T-helper 1 cell (primary cell): Measurements from ENCODE around the gene DSCAM.

Experiments
- DNase-seq, 5 donors: peaks; one replicate each; pipeline ENCODE4 v3.0.0-alpha.2; 2012 to 2020

Gene DSCAM

DNA sequence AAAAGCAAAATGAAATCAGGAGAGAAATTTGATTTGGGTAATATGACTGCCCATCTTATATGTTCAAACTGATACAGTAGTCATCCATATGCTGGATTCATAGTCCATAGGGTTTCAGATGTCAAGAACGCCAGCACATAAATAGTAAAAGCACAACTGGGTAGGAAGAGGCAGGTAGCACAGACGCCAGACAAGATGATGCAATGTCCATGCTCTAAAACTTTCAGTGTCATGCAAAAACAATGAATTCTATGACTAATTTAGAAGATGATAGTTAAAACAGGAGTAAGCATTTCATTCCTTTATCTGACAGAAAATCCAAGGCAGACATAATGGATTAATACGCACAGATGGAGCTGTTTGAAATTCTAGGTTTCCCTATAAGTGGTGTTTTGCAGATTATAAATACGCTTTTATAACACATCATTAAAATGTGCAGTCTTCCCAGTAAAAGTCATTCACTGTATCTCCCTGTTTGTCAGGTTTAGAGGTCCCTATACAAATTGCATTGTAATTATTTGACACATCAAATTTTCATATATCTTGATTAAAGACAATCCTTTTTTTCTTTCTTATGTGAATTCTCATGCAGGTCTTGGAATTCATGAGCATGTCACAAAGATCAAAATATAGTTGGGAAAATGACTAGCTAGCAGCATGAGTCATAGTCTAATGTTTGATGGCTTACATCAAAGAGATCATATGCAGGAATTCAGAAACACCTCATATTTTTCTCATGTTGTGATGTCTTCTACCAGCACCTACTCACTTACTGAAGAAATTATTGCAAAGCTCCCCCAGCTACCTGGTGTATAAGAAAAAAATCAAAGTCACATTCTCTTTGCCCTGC lies 139.9 kb downstream of the DSCAM start:
- no peak for DNase-seq

DNA sequence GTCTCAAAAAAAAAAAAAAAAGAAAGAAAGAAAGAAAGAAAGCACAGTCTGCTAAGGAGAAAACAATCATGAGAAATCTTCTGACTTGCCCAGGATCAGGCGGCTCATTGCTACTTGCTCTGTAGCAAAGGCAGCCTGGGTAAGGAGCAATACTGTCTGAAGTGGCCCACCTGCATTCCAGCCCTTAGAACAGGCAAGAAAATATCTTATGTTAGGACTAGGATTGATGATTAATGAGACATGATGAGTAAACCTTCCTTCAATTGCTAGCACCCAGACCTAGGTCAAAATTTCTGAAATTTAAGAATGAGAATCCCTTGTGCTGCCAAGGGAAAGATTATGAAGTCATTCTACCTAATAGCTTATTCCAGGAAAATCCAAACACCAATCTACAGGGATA lies 140.8 kb downstream of the DSCAM start:
- DNase-seq = no peak

DNA sequence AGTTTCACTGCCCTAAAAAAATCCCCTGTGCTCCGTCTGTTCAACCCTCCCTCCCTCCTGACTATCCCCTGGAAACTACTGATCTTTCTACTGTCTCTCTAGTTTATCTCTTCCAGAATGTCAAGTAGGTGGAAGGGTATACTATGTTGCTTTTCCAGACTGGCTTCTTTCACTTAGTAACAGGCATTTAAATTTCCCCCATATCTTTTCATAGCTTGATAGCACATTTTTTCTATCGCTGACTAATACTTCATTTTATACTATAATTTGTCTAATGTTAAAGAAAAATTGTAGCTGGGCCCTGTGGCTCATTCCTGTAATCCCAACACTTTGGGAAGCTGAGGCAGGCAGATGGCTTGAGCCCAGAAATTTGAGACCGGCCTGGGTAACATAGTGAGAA lies 142.8 kb downstream of the DSCAM start:
- no peak for DNase-seq

DNA sequence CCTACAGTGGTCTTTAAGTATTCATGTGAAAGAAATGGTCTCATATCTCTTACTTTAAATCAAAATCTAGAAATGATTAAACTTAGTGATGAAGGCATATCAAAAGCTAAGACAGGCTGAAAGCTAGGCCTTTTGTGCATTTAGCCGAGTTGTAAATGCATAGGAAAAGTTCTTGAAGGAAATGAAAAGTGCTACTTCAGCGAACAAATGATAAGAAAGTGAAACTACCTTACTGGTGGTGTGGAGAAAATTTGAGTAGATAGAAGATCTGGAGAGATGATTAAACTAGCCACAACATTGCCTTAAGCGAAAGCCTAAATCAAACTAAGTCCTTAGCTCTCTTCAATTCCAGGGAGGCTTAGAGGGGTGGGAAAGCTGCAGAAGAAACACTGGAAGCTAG lies 147.6 kb downstream of the DSCAM start:
- DNase-seq = no peak

DNA sequence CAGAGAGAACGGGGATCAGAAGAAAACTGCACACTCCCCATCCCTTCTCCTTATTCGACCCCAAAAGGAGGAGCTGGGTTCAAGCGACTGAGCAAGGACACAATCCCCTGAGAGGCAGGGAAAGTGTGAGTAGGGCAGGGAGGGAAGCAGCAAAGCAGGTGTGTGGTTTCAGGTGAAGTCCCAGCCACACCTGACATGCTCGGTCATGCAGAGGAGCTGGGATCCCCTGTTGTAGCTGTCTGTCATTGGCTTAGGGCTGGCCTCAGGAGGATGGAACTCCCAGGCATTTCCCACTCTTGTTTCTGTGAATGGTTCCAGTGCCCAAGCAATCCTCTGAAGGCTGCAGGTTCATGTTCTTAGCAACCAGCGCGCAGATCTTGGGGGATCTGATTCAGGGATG lies 150.7 kb downstream of the DSCAM start:
- no peak for DNase-seq

DNA sequence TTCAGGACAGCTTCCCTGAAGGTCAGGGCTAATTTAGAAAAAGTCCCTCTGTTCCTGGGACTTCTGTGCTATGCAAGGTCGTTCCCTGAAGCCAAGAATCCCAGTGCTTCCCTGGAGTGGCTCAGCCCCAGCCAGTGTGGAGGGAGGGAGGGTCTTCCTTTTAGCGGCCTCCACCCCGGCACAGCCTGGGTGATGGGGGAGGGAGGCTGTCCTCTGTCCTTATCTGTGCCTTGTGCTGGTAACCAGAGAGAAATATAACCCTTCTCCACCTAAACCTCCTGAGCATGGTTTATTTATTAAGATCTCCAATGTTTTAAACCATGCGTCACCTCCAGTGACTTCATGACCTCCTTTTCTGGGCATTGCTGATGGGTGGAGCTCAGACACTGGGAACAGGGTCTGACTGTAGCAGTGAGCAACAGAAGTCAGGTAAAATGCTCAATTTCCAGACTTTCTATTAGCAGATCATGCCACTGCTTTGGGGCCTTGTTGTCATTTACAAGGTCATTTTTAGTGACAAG lies 157.1 kb downstream of the DSCAM start:
- no peak for DNase-seq

DNA sequence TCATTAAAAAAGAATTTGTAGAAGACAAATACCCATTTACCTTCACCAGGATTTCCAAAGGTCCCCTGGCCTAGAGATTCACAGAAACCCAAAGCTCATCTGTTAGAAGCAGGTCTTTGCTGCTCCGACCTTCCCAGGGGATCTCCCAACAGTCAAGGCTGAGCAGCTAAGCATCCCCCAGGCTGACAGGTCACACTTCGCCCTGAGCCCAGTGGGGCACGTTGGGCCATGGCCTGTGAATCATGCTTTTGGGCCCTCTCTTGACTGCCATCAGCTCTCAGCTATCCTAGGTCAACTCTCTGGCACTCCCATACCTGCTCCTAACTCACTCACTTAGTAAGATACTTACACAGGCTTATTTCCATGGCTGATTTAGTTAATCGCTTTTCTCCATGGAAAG lies 157.7 kb downstream of the DSCAM start:
- DNase-seq = no peak

DNA sequence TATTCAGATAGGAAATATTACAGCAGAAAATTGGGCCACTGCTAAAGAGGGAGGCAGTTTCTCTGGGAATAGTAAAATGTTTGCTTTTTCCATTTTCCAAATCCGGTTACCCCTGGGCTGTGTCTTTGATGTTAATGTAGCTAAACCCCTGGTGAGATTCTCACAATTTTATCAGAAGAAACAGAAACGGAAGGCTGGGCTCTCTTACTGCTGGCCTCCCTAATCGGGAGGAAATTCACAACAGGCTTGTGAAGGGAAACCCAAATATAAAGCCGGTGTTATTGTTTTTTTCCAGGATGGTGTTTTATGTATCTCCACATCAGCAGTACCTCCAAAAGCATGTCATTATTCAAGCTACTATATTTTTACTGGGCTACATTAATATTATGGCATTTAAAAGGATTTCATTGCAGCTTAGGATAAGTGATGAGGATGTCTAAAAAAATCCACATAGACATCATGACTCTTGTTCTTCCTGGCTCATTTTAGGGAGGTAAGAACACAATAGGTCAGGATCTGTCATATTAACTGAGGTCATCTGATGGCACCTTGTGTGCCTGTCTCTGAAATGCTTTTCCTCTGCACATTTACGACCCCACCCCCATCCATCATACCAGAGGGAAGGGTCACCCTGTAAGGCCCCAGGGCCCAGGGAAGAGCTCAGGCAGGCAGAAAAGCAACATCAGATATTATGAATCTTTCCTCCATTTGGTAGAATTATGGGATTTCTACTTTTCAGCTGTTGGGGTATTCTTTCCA lies 158.7 kb downstream of the DSCAM start:
- no peak for DNase-seq

DNA sequence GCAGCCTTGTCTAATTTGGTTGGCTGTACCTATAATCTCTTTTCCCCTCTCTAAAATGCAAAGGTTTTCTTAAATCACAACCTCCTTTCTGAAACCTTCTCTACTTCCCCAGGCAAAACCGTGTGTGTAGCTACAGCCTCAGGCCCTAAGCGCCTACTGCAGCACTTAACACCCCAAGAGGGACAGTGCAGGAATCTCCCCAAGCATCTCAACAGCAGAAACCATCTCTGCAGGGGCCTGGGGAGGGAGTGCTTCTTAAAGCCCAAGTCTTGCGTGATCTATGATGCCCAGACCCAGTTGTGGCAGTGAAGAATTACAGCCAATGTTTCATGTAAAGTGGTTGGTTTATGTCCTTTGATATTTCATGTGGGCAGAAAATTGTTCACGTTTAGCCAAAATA lies 159.3 kb downstream of the DSCAM start:
- DNase-seq = no peak

DNA sequence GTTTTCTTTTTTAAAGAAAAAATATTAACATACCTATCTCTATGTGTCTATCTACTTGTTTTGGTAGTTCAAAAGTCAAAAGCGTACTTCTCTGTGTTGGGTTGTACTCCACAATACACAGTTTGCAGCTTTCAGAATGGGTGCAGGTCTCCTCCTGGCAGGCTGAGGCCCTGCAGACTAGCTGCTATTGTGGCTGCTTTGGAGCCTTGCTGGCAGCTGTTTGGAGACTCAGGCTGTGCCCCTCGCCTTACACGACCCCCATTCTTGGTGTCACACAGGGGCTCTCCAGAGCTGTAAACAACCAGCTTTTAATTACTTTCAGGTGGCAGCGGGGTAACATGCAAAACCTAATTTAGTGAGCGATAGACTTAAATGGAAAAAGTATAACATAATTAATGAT lies 160.4 kb downstream of the DSCAM start:
- DNase-seq = no peak

DNA sequence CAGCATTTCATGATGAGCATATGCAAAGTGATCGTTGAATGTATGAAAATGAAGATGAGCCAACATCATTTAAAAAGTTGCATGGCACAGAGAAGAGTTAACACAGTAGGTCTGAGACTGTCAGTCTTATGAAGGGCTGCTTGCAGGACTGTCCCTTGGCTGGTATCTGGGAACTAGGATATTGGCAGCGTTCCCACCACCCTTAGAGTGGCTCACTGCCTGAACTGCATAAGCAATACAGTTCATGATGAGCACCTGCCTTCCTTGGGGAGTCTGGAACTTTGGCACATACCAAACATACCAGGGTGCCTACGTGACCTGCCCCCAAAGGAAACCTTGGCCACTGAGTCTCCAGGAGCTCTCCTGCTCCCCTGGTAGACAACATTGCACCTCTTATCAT lies 161.8 kb downstream of the DSCAM start:
- DNase-seq = no peak

DNA sequence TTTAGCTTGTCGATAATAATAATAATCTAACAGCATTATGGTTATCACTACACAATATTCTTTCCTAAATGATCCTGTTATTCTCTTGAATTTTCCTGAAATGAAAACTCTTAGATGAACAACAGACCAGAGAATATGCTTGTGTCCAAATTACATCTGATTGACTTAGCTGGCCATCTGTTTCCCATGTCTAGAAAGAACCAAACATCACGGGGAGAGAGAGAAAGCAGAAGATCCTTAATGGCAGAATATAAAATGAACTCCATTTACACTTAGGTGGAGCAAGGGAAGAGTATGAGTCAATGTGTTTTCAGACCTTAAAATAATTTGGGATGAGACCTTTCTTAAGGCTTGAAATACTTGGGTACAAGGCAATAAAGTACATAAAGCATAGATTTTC lies 162.2 kb downstream of the DSCAM start:
- DNase-seq = no peak

DNA sequence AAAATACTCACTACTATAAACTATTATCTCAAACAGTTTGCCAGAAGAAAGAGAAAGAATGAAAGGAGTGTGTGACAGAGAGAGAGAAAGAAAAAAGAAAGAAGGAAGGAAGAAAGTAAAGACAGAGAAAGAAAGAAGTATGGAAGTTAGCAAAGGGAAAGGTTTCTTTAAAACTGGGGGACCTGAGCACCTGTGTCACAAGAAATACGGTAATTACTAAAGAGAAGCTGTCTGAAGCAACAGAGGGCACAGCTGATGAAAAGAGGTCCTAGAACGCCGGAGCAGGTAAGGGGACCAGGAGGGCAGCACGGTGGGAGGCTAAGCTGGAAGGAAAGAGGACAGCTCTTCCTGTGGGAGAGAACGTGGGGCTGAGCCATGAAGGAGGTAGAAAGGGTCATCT lies 163.6 kb downstream of the DSCAM start:
- DNase-seq = no peak

DNA sequence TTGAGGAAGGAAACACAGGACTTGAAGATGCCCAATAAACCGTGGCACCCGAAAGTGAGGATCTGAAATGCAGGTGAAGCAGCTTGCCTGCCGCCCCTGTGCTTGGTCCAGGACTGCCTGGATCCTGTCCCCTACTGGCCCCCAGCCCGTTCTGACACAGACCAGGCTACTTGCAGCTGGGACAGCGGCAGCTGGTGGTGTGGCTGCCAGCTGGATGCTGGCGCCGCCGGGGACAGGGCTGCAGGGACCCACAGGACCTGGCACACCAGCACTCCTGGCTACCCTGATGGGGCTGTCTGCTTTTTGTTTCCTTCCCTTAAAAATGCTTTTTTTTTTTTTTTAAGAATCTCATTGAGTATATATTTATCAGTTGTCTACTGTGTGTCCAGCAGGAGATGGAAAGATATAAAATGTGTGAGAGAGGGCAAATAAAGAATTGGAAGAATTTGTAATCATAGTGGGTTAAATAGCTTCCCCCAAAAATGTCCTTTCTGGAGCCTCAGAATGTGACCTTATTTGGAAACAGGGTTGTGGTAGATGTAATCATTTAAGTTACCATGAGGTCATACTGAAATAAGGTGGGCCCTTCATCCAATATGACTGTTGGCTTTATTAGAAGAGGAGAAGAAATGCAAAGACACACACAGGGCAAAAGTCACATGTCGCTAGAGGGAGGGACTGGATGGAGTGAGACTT lies 165.6 kb downstream of the DSCAM start:
- DNase-seq = no peak

DNA sequence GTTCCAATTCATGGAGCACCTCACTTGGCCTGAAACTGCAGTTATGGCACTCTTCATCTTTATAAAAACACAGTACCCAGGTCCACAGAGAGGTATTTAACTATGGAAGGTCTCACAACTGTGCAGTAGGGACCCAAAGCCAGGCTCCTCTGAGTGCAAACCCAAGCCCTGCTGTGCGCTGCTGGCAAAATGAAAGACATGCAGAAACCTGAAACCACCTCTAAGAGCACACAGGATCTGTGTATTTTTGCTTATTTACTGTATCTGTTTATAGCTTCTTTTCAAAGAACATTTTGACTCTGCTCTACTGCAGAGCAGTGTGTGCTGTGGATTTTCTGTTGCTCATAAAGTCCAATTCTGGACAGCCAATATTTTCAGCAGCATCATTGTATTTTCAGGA lies 166.6 kb downstream of the DSCAM start:
- no peak for DNase-seq

DNA sequence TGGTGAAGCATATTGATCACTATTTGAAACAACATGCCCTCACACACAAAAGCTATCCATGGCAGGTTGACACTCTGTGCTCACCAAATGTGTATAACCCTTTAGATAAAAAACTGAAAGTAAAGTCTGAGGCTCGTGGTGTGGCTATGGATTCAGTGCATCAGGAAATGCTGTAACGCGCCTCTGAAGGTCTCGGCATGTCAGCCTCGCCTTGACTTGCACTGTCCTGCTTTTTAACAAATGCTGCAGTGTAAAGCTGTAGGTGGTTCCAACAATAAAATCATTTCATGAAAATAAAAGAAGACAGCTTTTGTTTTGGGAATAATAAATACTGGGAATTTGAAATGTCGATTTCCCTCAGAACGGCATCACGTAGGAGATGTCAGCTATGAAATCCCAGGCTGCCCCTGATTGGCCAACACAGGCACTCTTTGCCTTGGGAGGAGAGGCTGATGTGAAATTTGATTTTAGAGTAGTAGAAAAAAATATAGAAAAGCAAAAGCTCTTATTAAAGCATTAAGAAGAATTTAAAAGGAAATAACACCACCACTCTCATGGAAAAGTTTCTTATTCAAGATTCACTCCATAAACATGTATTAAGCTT lies 168.2 kb downstream of the DSCAM start:
- DNase-seq = no peak

DNA sequence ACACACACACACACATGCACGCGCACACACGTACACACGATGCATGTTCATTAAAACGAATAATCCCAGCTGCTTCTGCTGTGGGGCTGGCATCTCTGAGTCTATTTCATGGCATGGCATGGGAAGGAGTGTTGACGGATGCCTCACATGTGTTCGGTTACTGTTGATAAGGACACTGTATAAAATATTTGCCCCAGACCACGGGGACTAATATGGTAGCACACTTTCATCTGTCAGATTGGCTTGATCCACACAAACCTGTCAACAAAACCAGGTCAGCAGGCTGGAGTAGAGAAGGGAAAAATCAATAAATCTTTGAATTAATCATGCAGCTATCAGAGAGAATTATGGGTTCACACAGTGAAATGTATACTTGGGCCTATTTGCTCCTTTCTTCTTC lies 171.9 kb downstream of the DSCAM start:
- DNase-seq = no peak

DNA sequence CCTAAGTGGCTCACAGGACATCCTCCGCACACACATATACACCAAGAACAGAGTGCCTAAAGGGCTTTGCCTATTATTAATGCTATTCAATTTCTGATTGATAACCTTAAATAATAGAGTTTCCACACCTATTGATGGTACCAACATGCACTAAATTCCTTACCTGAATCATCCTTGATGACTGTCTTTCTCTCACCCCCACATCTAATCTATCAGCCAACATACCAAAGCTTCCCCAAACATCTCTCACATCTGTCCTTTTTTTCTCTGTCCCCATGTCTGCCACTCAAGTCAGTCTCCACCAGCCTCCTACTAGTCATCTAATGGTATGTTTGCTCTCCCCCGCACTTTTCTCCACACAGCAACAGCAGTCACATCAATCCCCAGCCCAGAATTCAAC lies 174.4 kb downstream of the DSCAM start:
- DNase-seq = no peak

DNA sequence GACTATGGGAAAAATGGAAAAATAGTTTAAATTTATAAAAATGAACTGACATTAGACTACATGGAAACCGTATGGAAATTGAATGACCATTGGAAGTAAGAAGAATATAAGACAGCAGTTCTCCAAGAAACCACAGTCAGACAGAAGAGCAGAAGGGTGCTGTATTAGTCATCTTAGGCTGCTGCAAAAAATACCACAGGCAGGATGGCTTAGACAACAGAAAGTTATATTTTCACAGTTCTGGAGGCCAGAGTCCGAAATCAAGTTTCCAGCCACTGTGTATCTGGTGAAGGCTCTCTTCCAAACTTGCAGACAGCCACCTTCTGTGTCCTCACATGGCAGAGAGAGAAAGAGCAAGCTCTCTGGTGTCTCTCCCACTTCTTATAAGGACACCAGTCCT lies 175.2 kb downstream of the DSCAM start:
- DNase-seq = no peak

DNA sequence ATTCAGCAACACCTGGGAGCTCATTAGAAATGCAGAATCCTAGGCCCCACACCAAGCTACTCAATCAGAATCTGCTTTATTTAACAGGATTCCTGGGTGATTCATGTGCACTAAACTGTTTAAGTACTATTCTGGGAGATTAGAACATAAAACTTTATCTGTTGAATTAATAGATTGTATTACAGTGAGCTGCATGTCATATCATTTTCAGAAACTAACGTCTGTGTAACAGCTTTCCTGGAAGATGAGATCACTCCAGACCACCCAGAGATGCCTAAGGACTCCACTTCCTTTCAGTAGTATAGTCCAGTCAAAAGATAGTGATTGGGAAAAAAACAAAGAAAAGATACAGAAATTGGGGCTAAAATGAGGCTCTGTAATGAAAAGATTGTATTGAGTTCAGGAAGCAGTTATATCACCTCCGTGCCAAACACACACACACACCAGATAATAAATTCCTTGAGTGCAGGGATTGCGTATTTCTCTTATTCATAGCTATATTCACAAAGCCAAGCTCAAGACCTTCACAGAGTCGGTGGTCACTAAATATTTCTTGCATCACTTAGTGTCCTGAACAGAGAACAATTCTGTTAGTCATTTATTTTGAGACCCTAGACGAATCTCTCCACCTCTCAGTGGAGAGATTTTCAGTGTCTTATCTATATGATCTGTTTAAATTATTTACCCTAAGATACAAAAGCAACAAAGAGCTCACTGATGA lies 178.2 kb downstream of the DSCAM start:
- DNase-seq = no peak

DNA sequence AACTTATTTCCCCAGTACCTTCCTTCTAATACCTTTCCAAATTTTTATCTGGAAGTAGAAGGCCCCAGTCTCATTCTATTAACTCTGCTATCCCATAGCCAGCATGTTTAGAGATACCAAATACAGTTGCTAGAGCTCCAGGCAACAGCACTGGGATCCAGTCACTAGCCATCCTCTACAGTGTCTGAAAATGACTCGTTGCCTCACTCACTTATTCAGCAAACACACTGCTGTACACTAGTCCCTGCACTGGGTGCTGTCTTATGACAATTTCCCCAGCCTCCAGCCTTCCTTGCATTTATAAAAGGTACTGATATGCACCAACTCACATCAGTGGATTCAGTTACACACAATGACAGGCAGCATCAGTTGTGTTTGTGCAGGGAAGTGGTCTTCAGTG lies 179.0 kb downstream of the DSCAM start:
- DNase-seq = no peak

DNA sequence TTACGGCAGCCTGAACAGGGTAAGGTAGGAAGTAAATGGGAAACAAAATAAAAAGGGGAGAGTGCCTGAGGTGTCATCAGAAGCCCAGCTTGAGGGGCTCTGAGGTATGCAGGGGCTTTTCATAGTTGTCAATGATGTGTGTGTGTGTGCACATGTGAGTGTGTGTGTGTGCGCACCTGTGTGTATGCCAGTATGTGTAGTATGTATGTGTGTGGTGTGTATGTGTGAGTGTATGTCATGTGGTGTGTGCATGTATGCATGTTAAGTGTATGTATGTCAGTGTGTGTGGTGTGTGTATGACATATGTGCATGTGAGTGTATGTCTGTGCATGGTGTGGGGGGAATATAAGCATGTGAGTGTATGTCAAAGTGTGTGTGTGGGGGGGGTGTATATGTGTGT lies 184.1 kb downstream of the DSCAM start:
- DNase-seq = no peak
